Common myeloid progenitor, CD34-positive (primary cell): ENCODE data around the gene CEACAM19. TPM values are rescaled to one million over a fixed set of nuclear protein-coding genes. Genes with fewer than 3 reads are reported as not detected.
A peak's percentile ranks its signal among the peaks of the same experiment; 100 is the strongest.
"Not testable (repeated sequence)": the region's sequence is repeated elsewhere in the genome, so short reads cannot be mapped to it uniquely, and the experiment has no call there.

Source experiments
- CTCF ChIA-PET: fragments of 350-600 bp; sonication (Branson Sonifier 250); formaldehyde crosslinking; loops from one replicate; lab custom pipeline; 2021; ENCODE audit warnings: antibody characterized with exemption; lab: Charles Lee
- POLR2A ChIA-PET: fragments of 350-600 bp; sonication (Branson Sonifier 250); formaldehyde crosslinking; loops from one replicate; lab custom pipeline; 2021; ENCODE audit warnings: antibody characterized with exemption; lab: Charles Lee
- DNase-seq, 3 donors: peaks; one replicate each; pipeline versions ENCODE4 v3.0.0 to v3.0.0-alpha.2; 2013
- H3K27ac ChIP-seq, 2 experiments: 1 replicate in 1 of 2; 2 replicates in 1 of 2; pipeline ENCODE4 v1.7.0; 2013; ENCODE audit warnings: inconsistent platforms in 2 of 2, low read length in 2 of 2, mild to moderate bottlenecking in 2 of 2, low read depth in 1 of 2, moderate library complexity in 1 of 2; ENCODE audit not compliant: severe bottlenecking in 2 of 2, insufficient read depth in 1 of 2, poor library complexity in 1 of 2
- H3K27me3 ChIP-seq, 5 experiments: replicated peaks in 2 of 5; 1 replicate in 3 of 5; 2 replicates in 2 of 5; pipeline versions ENCODE4 v1.6.1 to v1.7.0; 2013; ENCODE audit warnings: low read length in 4 of 5, mild to moderate bottlenecking in 2 of 5, moderate library complexity in 2 of 5, inconsistent platforms in 1 of 5; ENCODE audit not compliant: insufficient read depth in 5 of 5, control insufficient read depth in 4 of 5
- H3K36me3 ChIP-seq, 4 experiments: 1 replicate in 2 of 4; 2 replicates in 2 of 4; pipeline versions ENCODE4 v1.6.1 to v1.7.0; 2013; ENCODE audit warnings: low read length in 3 of 4, control low read depth in 1 of 4, mild to moderate bottlenecking in 1 of 4; ENCODE audit not compliant: control insufficient read depth in 4 of 4, insufficient read depth in 4 of 4
- H3K4me1 ChIP-seq, 4 experiments: 1 replicate in 3 of 4; 2 replicates in 1 of 4; pipeline versions ENCODE4 v1.6.1 to v1.7.1; 2013; ENCODE audit warnings: low read length in 3 of 4, mild to moderate bottlenecking in 3 of 4, control low read depth in 1 of 4, inconsistent platforms in 1 of 4, moderate library complexity in 1 of 4; ENCODE audit not compliant: control insufficient read depth in 4 of 4, insufficient read depth in 4 of 4; ENCODE audit errors: control extremely low read depth in 1 of 4
- H3K4me3 ChIP-seq, 7 experiments: 1 replicate in 4 of 7; 2 replicates in 3 of 7; pipeline versions ENCODE4 v1.5.1 to v1.7.0; 2013; ENCODE audit warnings: mild to moderate bottlenecking in 7 of 7, low read length in 6 of 7, moderate library complexity in 6 of 7, inconsistent platforms in 2 of 7, low read depth in 2 of 7, control low read depth in 1 of 7; ENCODE audit not compliant: insufficient read depth in 4 of 7, control insufficient read depth in 1 of 7; ENCODE audit errors: extremely low read depth in 1 of 7
- H3K9me3 ChIP-seq, 5 experiments: 1 replicate in 4 of 5; 2 replicates in 1 of 5; pipeline versions ENCODE4 v1.6.1 to v1.7.1; 2013; ENCODE audit warnings: low read length in 4 of 5, mild to moderate bottlenecking in 2 of 5, inconsistent platforms in 1 of 5, low read depth in 1 of 5, moderate library complexity in 1 of 5; ENCODE audit not compliant: control insufficient read depth in 4 of 5, insufficient read depth in 2 of 5; ENCODE audit errors: control extremely low read depth in 1 of 5
- WGBS: methylation state at CpG from one replicate; pipeline ENCODE4 v1.1.5; 2013; ENCODE audit not compliant: insufficient coverage; 5-methylcytosine and 5-hydroxymethylcytosine counted together
- polyA plus RNA-seq: library from polyadenylated mRNA; unstranded; fragments of 120-200 nt; gene quantifications from one replicate; pipeline ENCODE4 v1.2.1, GENCODE V29; 2013

CEACAM19 gene
- polyA plus RNA-seq: 2.7 TPM

DNA sequence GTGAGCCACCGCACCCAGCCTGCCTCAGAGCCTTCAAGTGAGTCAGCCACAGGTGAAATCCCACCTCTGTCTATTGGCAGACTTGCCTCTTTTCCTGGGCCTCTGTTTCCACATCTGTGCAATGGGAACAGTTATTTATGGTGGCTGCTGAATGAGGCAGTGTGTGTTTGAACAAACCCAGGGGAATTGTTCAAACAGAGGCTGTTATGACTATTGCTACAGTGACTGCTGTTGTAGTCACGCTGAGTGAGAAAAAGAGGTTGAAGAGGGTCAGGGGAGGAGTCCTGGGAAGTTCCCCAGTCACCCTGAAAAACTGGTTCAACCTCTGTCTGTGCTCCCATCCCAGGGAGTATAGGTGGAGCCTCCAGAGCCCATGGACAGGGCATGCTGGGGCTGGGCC is at the start of gene CEACAM19:
CEACAM19 (plus strand) TSS at position 83 of the 400 bp plus-strand sequence. CDS start 450 bp downstream, outside the sequence.
- H3K9me3 ChIP-seq: no peaks in the 10 kb centered on the region
- no peak within 1 kb of the TSS for H3K27ac ChIP-seq
- H3K4me1 ChIP-seq: no peaks in the 10 kb centered on the region
- 100% methylated on average over 1 of the region's 2 CpGs for WGBS
- DNase-seq: no peak
- ChIA-PET POLR2A (no interaction called here), CTCF (interaction anchor here (2.5 kb wide), 1 partner anchor 9 kb away, joined by 10 read pairs; no protein-coding TSS in a partner anchor)
- no peaks in the 10 kb centered on the region for H3K36me3 ChIP-seq
- no peak within 1 kb of the TSS for H3K4me3 ChIP-seq
- H3K27me3 ChIP-seq: no peaks in the 10 kb centered on the region

DNA sequence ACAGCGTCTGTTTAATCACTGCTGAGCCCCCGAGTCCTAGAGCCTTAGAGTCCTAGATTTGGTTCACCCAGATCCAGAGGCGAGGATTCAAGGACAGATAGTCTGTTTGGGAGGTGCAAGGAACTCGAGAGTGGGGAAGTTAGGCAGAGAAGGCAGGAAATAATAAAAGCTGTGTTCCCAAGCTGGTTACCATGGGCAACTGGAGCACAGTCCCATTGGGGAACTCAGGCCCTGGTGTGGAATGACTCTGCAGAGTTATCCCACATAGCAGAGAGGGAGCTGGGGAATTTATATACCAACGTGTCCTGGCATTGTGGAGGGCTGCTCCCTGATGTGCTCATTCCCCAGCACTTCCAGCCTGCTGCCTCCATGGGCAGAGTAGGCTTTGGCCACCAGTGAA is 48.2 kb upstream of the CEACAM19 start:
- Histone ChIP-seq H3K36me3 (no peaks in the 10 kb centered on the region), H3K4me3 (peak overlapping the region in 1 of 7 experiments; percentile 28), H3K4me1 (peaks cover 0 to 13% (median 12%) of the 10 kb centered on the region in 4 experiments), H3K9me3 (peaks cover 0 to 2% (median 0%) of the 10 kb centered on the region in 5 experiments), H3K27ac (no peak overlapping the region), H3K27me3 (no peaks in the 10 kb centered on the region)
- POLR2A ChIA-PET: interaction anchor here (0.6 kb wide), 1 partner anchor 163 kb away, joined by 5 read pairs; no protein-coding TSS in a partner anchor
- peak; percentile 32 to 74 (median 72) for DNase-seq
- WGBS: 51% methylated on average over 5 of the region's 5 CpGs
- CTCF ChIA-PET: interaction anchor here (1.5 kb wide), 2 partner anchors 31 to 37 kb away, joined by 3 to 5 read pairs; no protein-coding TSS in a partner anchor

DNA sequence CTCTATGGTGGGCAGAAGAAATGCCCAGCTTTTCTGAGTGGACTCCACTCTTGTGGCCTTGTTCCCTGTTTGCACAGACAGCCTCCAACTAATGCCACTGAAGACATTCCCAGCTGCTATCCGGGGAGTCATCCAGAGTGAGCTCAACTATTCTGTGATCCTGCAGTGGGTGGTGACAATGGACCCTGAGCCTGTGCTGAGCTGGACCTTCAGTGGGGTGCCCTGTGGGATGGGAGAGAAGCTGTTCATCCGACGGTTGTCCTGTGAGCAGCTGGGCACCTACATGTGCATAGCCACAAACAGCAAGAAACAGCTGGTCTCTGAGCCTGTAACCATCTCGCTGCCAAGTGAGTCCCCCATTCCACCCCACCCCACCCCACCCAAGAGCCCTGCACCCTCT is 47.7 kb upstream of the CEACAM19 start:
- Histone ChIP-seq H3K4me3 (no peak overlapping the region), H3K36me3 (no peaks in the 10 kb centered on the region), H3K27me3 (no peaks in the 10 kb centered on the region), H3K4me1 (peaks cover 0 to 13% (median 11%) of the 10 kb centered on the region in 4 experiments), H3K27ac (no peak overlapping the region), H3K9me3 (peaks cover 0 to 2% (median 0%) of the 10 kb centered on the region in 5 experiments)
- ChIA-PET POLR2A (interaction anchor here (0.6 kb wide), 1 partner anchor 163 kb away, joined by 5 read pairs; no protein-coding TSS in a partner anchor), CTCF (interaction anchor here (1.5 kb wide), 2 partner anchors 31 to 36 kb away, joined by 3 to 5 read pairs; no protein-coding TSS in a partner anchor)
- no peak for DNase-seq
- 100% methylated on average over 1 of the region's 4 CpGs for WGBS

DNA sequence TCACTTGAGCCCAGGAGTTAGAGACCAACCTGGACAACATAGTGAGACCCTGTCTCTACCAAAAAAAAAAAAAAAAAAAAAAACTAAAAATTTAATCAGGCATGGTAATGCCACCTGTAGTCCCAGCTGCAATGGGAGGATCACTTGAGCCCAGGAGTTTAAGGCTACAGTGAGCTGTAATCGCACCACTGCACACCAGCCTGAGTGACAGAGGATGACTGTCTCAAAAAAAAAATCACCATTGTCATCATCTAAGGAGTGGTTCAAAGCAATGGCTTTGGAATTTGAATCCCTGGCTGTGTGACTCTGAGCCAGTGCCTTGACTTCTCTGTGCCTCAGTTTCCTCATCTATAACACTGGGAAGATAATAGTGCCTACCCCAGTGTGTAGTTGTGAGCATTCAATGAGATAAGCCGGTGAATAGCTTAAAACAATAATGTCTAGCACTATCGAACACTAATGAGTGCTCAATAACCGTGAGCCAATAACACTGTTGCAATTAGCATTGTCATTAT is 46.4 kb upstream of the CEACAM19 start:
- ChIA-PET CTCF (no interaction called here), POLR2A (no interaction called here)
- 95% methylated on average over 2 of the region's 4 CpGs for WGBS

DNA sequence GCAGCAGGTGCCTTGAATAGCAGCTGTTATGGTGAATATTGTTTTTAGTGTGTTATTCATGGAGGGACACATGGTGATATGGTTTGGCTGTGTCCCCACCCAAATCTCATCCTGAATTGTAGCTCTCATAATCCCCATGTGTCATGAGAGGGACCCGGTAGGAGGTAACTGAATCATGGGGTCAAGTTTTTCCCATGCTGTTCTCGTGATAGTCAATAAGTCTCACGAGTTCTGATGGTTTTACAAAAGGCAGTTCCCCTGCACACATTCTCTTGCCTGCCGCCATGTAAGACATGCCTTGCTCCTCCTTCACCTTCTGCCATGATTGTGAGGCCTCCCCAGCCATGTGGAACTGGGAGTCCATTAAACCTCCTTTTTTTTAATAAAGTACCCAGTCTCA is 45.6 kb upstream of the CEACAM19 start:
- WGBS: 100% methylated on average over 3 of the region's 4 CpGs
- POLR2A ChIA-PET, H3K36me3 ChIP-seq, H3K27me3 ChIP-seq, H3K27ac ChIP-seq, H3K4me3 ChIP-seq, H3K9me3 ChIP-seq, DNase-seq: not testable (repeated sequence)
- peaks cover 0 to 13% (median 11%) of the 10 kb centered on the region in 4 experiments for H3K4me1 ChIP-seq
- CTCF ChIA-PET: interaction anchor here (0.6 to 1.3 kb wide), 2 partner anchors 10 to 861 kb away, joined by 3 to 6 read pairs; no protein-coding TSS in a partner anchor

More for the DNA sequence above, 46.4 kb upstream of the CEACAM19 start:
- Histone ChIP-seq H3K9me3 (peaks cover 0 to 2% (median 0%) of the 10 kb centered on the region in 5 experiments), H3K36me3 (no peaks in the 10 kb centered on the region), H3K4me3 (no peak overlapping the region), H3K4me1 (peaks cover 0 to 13% (median 11%) of the 10 kb centered on the region in 4 experiments), H3K27me3 (no peaks in the 10 kb centered on the region), H3K27ac (no peak overlapping the region)
- DNase-seq: no peak

GRCh38 chr19:44626048-44626624 is 45.1 kb upstream of the CEACAM19 start:
- 100% methylated on average over 1 of the region's 1 CpG for WGBS
- Histone ChIP-seq H3K27ac (no peak overlapping the region), H3K4me1 (peaks cover 0 to 13% (median 11%) of the 10 kb centered on the region in 4 experiments), H3K9me3 (peaks cover 0 to 2% (median 0%) of the 10 kb centered on the region in 5 experiments), H3K36me3 (no peaks in the 10 kb centered on the region), H3K4me3 (no peak overlapping the region), H3K27me3 (no peaks in the 10 kb centered on the region)
- DNase-seq: no peak
- CTCF ChIA-PET: interaction anchor here (0.6 to 1.3 kb wide), 2 partner anchors 9 to 861 kb away, joined by 3 to 6 read pairs; no protein-coding TSS in a partner anchor
- POLR2A ChIA-PET: no interaction called here

- Histone ChIP-seq H3K4me1 (peaks cover 0 to 11% (median 10%) of the 10 kb centered on the region in 4 experiments), H3K27me3 (no peaks in the 10 kb centered on the region), H3K36me3 (no peaks in the 10 kb centered on the region), H3K4me3 (no peak overlapping the region), H3K27ac (no peak overlapping the region), H3K9me3 (peaks cover 0 to 2% (median 0%) of the 10 kb centered on the region in 5 experiments)
- DNase-seq: no peak
- POLR2A ChIA-PET: interaction anchor here (0.6 kb wide), 1 partner anchor 9 kb away, joined by 6 read pairs; no protein-coding TSS in a partner anchor
- WGBS: 95% methylated on average over 4 of the region's 4 CpGs
- CTCF ChIA-PET: no interaction called here
Measured at GRCh38 chr19:44627631-44628030, 43.7 kb upstream of the CEACAM19 start.
